H1 (cell line): ENCODE data around the gene CD34. TPM values are rescaled to one million over a fixed set of nuclear protein-coding genes. Genes with fewer than 3 reads are reported as not detected.

Experiments
- CTCF ChIA-PET: fragments of 300-600 bp; sonication (Branson Sonifier 250); formaldehyde crosslinking; loops from one replicate; lab custom pipeline; 2021; ENCODE audit not compliant: partially characterized antibody; lab: Charles Lee
- POLR2A ChIA-PET: fragments of 300-600 bp; sonication (Branson Sonifier 250); formaldehyde crosslinking; loops from one replicate; lab custom pipeline; 2021; ENCODE audit warnings: inconsistent platforms; ENCODE audit not compliant: partially characterized antibody; lab: Charles Lee
- DNase-seq, 2 experiments: peaks; one replicate each; pipeline versions ENCODE4 v3.0.0 to v3.0.0-alpha.2; 2010 to 2022; ENCODE audit warnings: low spot score in 2 of 2, low read depth in 1 of 2, mixed read lengths in 1 of 2
- FAIRE-seq: peaks from 2 replicates; lab custom pipeline; 2011; peaks lifted over from hg19 to GRCh38; lab: Jason Lieb, UNC
- H2AFZ ChIP-seq: 2 replicates; pipeline ENCODE4 v1.8.1; 2012; ENCODE audit warnings: low read length, inconsistent platforms
- H2AK5ac ChIP-seq: 2 replicates; pipeline ENCODE4 v1.6.1; 2013; ENCODE audit warnings: low read depth, low read length
- H2BK120ac ChIP-seq: replicated peaks from 2 replicates; pipeline ENCODE3; 2013; ENCODE audit warnings: low read depth, low read length, inconsistent platforms
- H2BK12ac ChIP-seq: 2 replicates; pipeline ENCODE4 v1.6.1; 2013; ENCODE audit warnings: low read depth, low read length
- H2BK15ac ChIP-seq: 2 replicates; pipeline ENCODE4 v1.6.1; 2013; ENCODE audit warnings: low read length
- H2BK20ac ChIP-seq: 2 replicates; pipeline ENCODE4 v1.6.1; 2013; ENCODE audit warnings: low read length
- H2BK5ac ChIP-seq: 2 replicates; pipeline ENCODE4 v1.6.1; 2013; ENCODE audit warnings: low read depth, low read length
- H3K14ac ChIP-seq: 2 replicates; pipeline ENCODE4 v1.6.1; 2013; ENCODE audit warnings: inconsistent platforms; ENCODE audit not compliant: insufficient read length
- H3K18ac ChIP-seq: 2 replicates; pipeline ENCODE4 v1.6.1; 2013; ENCODE audit warnings: low read length; ENCODE audit errors: extremely low read depth
- H3K23ac ChIP-seq: 2 replicates; pipeline ENCODE4 v1.6.1; 2013; ENCODE audit warnings: inconsistent platforms; ENCODE audit not compliant: insufficient read length
- H3K23me2 ChIP-seq: 2 replicates; pipeline ENCODE4 v1.6.1; 2013; ENCODE audit warnings: low read depth, low read length
- H3K27ac ChIP-seq: 2 replicates; pipeline ENCODE4 v1.6.1; 2011; ENCODE audit warnings: low read depth, low read length, inconsistent platforms
- H3K27me3 ChIP-seq, 4 experiments: replicated peaks in 1 of 4; 1 replicate in 1 of 4; 2 replicates in 3 of 4; pipeline versions ENCODE4 v1.6.1 to v1.8.1; 2011 to 2013; ENCODE audit warnings: low read length in 3 of 4, mild to moderate bottlenecking in 3 of 4, inconsistent platforms in 2 of 4, mixed read lengths in 2 of 4, moderate library complexity in 1 of 4; ENCODE audit not compliant: control insufficient read depth in 3 of 4, insufficient read depth in 3 of 4; ENCODE audit errors: extremely low read depth in 1 of 4
- H3K36me3 ChIP-seq, 4 experiments: 2 replicates each; pipeline versions ENCODE4 v1.6.1 to v1.8.1; 2011 to 2013; ENCODE audit warnings: mild to moderate bottlenecking in 4 of 4, low read length in 3 of 4, moderate library complexity in 2 of 4, control low read depth in 1 of 4, inconsistent platforms in 1 of 4; ENCODE audit not compliant: insufficient read depth in 4 of 4, control insufficient read depth in 2 of 4
- H3K4ac ChIP-seq: replicated peaks from 2 replicates; pipeline ENCODE3; 2013; ENCODE audit warnings: low read length, low read depth, mixed read lengths, inconsistent platforms; ENCODE audit not compliant: insufficient read length
- H3K4me1 ChIP-seq, 4 experiments: replicated peaks in 1 of 4; 1 replicate in 1 of 4; 2 replicates in 3 of 4; pipeline versions ENCODE4 v1.6.1 to v1.8.1; 2011 to 2013; ENCODE audit warnings: low read length in 3 of 4, inconsistent platforms in 2 of 4, mixed read lengths in 1 of 4; ENCODE audit not compliant: insufficient read depth in 4 of 4, control insufficient read depth in 3 of 4
- H3K4me2 ChIP-seq, 2 experiments: 2 replicates each; pipeline versions ENCODE4 v1.6.1 to v1.8.1; 2011 to 2013; ENCODE audit warnings: low read depth in 2 of 2, low read length in 2 of 2, control low read depth in 1 of 2, inconsistent platforms in 1 of 2, mild to moderate bottlenecking in 1 of 2; ENCODE audit not compliant: insufficient read depth in 1 of 2
- H3K4me3 ChIP-seq, 4 experiments: fragments of 200-600, 300-600 bp in 1 of 4; sonication (generic), shearing (Covaris generic), sonication (Bioruptor Twin) in 1 of 4; 2 replicates each; pipeline versions ENCODE4 v1.5.1 to v1.8.1; 2011 to 2016; ENCODE audit warnings: low read length in 4 of 4, low read depth in 3 of 4, control low read depth in 2 of 4, inconsistent platforms in 2 of 4, mild to moderate bottlenecking in 2 of 4, mixed read lengths in 1 of 4, moderate library complexity in 1 of 4; ENCODE audit not compliant: insufficient read depth in 2 of 4; ENCODE audit errors: extremely low read depth in 1 of 4
- H3K56ac ChIP-seq: replicated peaks from 2 replicates; pipeline ENCODE3; 2013; ENCODE audit warnings: low read depth, mild to moderate bottlenecking, mixed read lengths, low read length, inconsistent platforms; ENCODE audit not compliant: insufficient read length
- H3K79me1 ChIP-seq: 2 replicates; pipeline ENCODE4 v1.6.1; 2013; ENCODE audit warnings: low read depth, low read length, control low read depth
- H3K79me2 ChIP-seq, 2 experiments: 2 replicates each; pipeline versions ENCODE4 v1.6.1 to v1.8.1; 2012 to 2013; ENCODE audit warnings: low read length in 2 of 2, mild to moderate bottlenecking in 2 of 2, inconsistent platforms in 1 of 2; ENCODE audit not compliant: insufficient read depth in 2 of 2, control insufficient read depth in 1 of 2
- H3K9ac ChIP-seq, 4 experiments: replicated peaks in 1 of 4; 1 replicate in 1 of 4; 2 replicates in 3 of 4; pipeline versions ENCODE4 v1.6.1 to v1.8.1; 2011 to 2013; ENCODE audit warnings: low read depth in 3 of 4, low read length in 3 of 4, control low read depth in 2 of 4, mild to moderate bottlenecking in 2 of 4, moderate library complexity in 2 of 4, inconsistent platforms in 1 of 4; ENCODE audit errors: extremely low read depth in 1 of 4
- H3K9me3 ChIP-seq, 2 experiments: 2 replicates each; pipeline versions ENCODE4 v1.6.1 to v1.8.1; 2012 to 2013; ENCODE audit warnings: mild to moderate bottlenecking in 2 of 2, moderate library complexity in 2 of 2, control low read depth in 1 of 2, inconsistent platforms in 1 of 2, low read depth in 1 of 2, low read length in 1 of 2, mixed read lengths in 1 of 2; ENCODE audit not compliant: insufficient read depth in 2 of 2
- H4K20me1 ChIP-seq, 2 experiments: replicated peaks in 1 of 2; 2 replicates each; pipeline versions ENCODE3 to v1.8.1; 2011 to 2013; ENCODE audit warnings: inconsistent platforms in 2 of 2, low read length in 2 of 2, mild to moderate bottlenecking in 1 of 2; ENCODE audit not compliant: insufficient read depth in 2 of 2, control insufficient read depth in 1 of 2
- H4K5ac ChIP-seq: 2 replicates; pipeline ENCODE4 v1.6.1; 2013; ENCODE audit warnings: low read length, low read depth, mixed read lengths, inconsistent platforms; ENCODE audit not compliant: insufficient read length
- H4K8ac ChIP-seq: 2 replicates; pipeline ENCODE4 v1.8.0; 2013; ENCODE audit warnings: mild to moderate bottlenecking, moderate library complexity, low read length, inconsistent platforms; ENCODE audit not compliant: insufficient read depth; ENCODE audit errors: extremely low read depth
- H4K91ac ChIP-seq: replicated peaks from 2 replicates; pipeline ENCODE3; 2013; ENCODE audit warnings: low read length, mixed read lengths, inconsistent platforms; ENCODE audit not compliant: insufficient read length
- BRCA1 ChIP-seq: IDR thresholded peaks from 2 replicates; pipeline ENCODE4 v1.6.1; 2012; ENCODE audit warnings: low read depth, low read length, improper control_type of control experiment
- CREB1 ChIP-seq: IDR thresholded peaks from 2 replicates; pipeline ENCODE4 v1.6.1; 2012; ENCODE audit warnings: inconsistent platforms
- E2F6 ChIP-seq: IDR thresholded peaks from 2 replicates; pipeline ENCODE4 v1.6.1; 2012; ENCODE audit warnings: inconsistent platforms
- EZH2 ChIP-seq: fragments of 200-600 bp; sonication (generic); IDR thresholded peaks from 2 replicates; pipeline ENCODE4 v1.7.1; 2012; ENCODE audit warnings: low read depth, mild to moderate bottlenecking, moderate library complexity, low read length, inconsistent platforms; ENCODE audit not compliant: severe bottlenecking
- KDM4A ChIP-seq: IDR thresholded peaks from one replicate; pipeline ENCODE4 v1.7.1; 2012; ENCODE audit warnings: low read depth, mild to moderate bottlenecking, moderate library complexity, low read length, inconsistent platforms; ENCODE audit not compliant: severe bottlenecking
- PHF8 ChIP-seq: fragments of 200-600 bp; sonication (generic); conservative IDR thresholded peaks from 2 replicates; pipeline ENCODE4 v1.7.1; 2012; ENCODE audit warnings: low read depth, mild to moderate bottlenecking, inconsistent platforms, low read length, moderate library complexity
- RAD21 ChIP-seq, 2 experiments: IDR thresholded peaks in 1 of 2; conservative IDR thresholded peaks in 1 of 2; 2 replicates each; pipeline ENCODE4 v1.6.1; 2011; ENCODE audit warnings: low read depth in 2 of 2, low read length in 2 of 2, improper control_type of control experiment in 1 of 2, inconsistent platforms in 1 of 2, mild to moderate bottlenecking in 1 of 2, moderate library complexity in 1 of 2
- RNF2 ChIP-seq: fragments of 200-900, 300-1000 bp; sonication (generic); IDR thresholded peaks from 2 replicates; pipeline ENCODE4 v1.7.1; 2016; ENCODE audit warnings: borderline replicate concordance, low read depth, mild to moderate bottlenecking, antibody characterized with exemption, low read length; ENCODE audit not compliant: poor library complexity, severe bottlenecking; ENCODE audit errors: missing control alignments
- ZNF274 ChIP-seq: IDR thresholded peaks from 2 replicates; pipeline ENCODE4 v1.7.0; 2012; ENCODE audit warnings: low read length, borderline replicate concordance; ENCODE audit errors: extremely low read depth
- WGBS, 2 experiments: shearing (Covaris generic) in 1 of 2; methylation state at CpG; one replicate each; pipeline versions ENCODE4 v1.1.6 to v1.1.7; 2013 to 2015; ENCODE audit warnings: low lambda C conversion rate in 2 of 2, mixed read lengths in 2 of 2, inconsistent platforms in 1 of 2, low coverage in 1 of 2, missing lambda C conversion rate in 1 of 2; ENCODE audit not compliant: insufficient replicate concordance in 2 of 2, insufficient coverage in 1 of 2, insufficient read length in 1 of 2; ENCODE audit errors: extremely low coverage in 1 of 2, missing lambda C conversion rate in 1 of 2; 5-methylcytosine and 5-hydroxymethylcytosine counted together
- polyA plus RNA-seq, 7 experiments: library from polyadenylated mRNA; depleted of rRNA in 3 of 7; stranded (reverse) in 5 of 7; unstranded in 2 of 7; fragments of >200 nt in 5 of 7; fragments of 200-250 nt in 2 of 7; gene quantifications; 1 replicate in 5 of 7; 2 replicates in 1 of 7; 4 replicates in 1 of 7; pipeline versions ENCODE4 v1.2.1 to v1.2.3, GENCODE V29; 2011 to 2013; ENCODE audit warnings: missing spikeins in 2 of 7, mixed read lengths in 2 of 7
- total RNA-seq: library from RNA; stranded (reverse); fragmentation: NEBNext Ultra II Directional; extraction: Animal tissue kit (Norgen Biotek cat#: 25700); gene quantifications from 2 replicates; pipeline ENCODE4 v1.2.1, GENCODE V29; 2021
- TF ChIP-seq, protein P1 (sequence below): IDR thresholded peaks from 2 replicates; pipeline ENCODE4 v1.6.1; 2012; ENCODE audit warnings: low read length, inconsistent platforms

CD34 gene
- total and polyA plus RNA-seq, 2 of the 8 experiments (the other 6 are each of a cell fraction or from before 2014, with no cell fraction given), result 0.39 to 0.54 TPM

DNA sequence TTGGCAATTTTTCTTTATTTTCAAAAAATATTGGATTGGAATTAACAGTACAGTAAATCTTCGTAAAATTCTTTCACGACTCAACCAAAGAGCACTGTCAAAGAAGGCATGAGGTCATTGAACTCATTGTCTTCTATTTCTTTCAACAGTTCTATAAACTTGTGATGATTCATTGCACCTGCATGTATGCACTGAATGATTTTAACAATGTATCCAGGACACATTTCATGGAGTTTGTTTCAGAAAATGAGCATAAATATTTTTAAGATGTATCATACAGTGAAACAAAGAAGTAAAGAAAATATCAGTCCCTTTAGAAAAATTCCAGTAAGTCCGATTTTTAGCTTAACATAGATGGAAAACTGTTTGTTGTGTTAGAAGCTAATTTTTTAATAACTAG is 33.6 kb upstream of the CD34 start:
- Histone ChIP-seq H2BK12ac (no peak overlapping the region), H4K8ac (no peak overlapping the region), H3K27ac (no peak overlapping the region), H3K36me3 (no peaks in the 10 kb centered on the region), H3K4ac (no peak overlapping the region), H2BK5ac (no peak overlapping the region), H3K23ac (no peak overlapping the region), H4K91ac (no peak overlapping the region), H2AK5ac (no peak overlapping the region), H3K23me2 (no peaks in the 10 kb centered on the region), H4K5ac (no peak overlapping the region), H3K14ac (no peak overlapping the region), H2BK20ac (no peak overlapping the region), H3K56ac (no peak overlapping the region), H3K9me3 (no peaks in the 10 kb centered on the region), H3K4me3 (no peak overlapping the region), H3K9ac (no peak overlapping the region), H2BK120ac (no peak overlapping the region), H3K79me2 (no peaks in the 10 kb centered on the region), H3K4me2 (no peak overlapping the region), H4K20me1 (no peaks in the 10 kb centered on the region), H2BK15ac (no peak overlapping the region), H3K79me1 (no peaks in the 10 kb centered on the region), H3K27me3 (no peaks in the 10 kb centered on the region), H3K4me1 (no peaks in the 10 kb centered on the region), H3K18ac (no peak overlapping the region), H2AFZ (no peak overlapping the region)
- DNase-seq, result no peak
- 67% methylated on average over 3 of the region's 3 CpGs; no CpG with 5 or more reads in 1 of the 2 experiments for WGBS, 2 experiments
- CTCF ChIA-PET, result interaction anchor here (0.8 to 4.5 kb wide), 3 partner anchors 18 to 59 kb away, joined by 3 to 27 read pairs (median 3); no protein-coding TSS in a partner anchor
- FAIRE-seq, result no peak
- POLR2A ChIA-PET, result no interaction called here
- TF ChIP-seq, protein P1, sequence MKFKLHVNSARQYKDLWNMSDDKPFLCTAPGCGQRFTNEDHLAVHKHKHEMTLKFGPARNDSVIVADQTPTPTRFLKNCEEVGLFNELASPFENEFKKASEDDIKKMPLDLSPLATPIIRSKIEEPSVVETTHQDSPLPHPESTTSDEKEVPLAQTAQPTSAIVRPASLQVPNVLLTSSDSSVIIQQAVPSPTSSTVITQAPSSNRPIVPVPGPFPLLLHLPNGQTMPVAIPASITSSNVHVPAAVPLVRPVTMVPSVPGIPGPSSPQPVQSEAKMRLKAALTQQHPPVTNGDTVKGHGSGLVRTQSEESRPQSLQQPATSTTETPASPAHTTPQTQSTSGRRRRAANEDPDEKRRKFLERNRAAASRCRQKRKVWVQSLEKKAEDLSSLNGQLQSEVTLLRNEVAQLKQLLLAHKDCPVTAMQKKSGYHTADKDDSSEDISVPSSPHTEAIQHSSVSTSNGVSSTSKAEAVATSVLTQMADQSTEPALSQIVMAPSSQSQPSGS, result no peak
- TF ChIP-seq EZH2 (no peak), E2F6 (no peak), RNF2 (no peak), PHF8 (no peak), ZNF274 (no peak), CREB1 (no peak), BRCA1 (no peak), RAD21 (IDR thresholded peaks at IDR 0.05 in 1 of 2, conservative IDR thresholded peaks at IDR 0.05 in 1 of 2; ENCODE audit: low read depth in 2 of 2, low read length in 2 of 2) (no peak), KDM4A (no peak)
